K562 (cell line): ENCODE measurements around the gene RHOV. TPM values are rescaled to one million over a fixed set of nuclear protein-coding genes. Genes with fewer than 3 reads are reported as not detected.

Experiments used
- ATF1 ChIP-seq, 2 experiments: fragments of 450-650 bp in 1 of 2; IDR thresholded peaks; 2 replicates each; pipeline ENCODE4 v1.6.1; 2016; ENCODE audit warnings: missing compliant biosample characterization in 1 of 2, missing genetic modification characterization in 1 of 2
- BACH1 ChIP-seq: fragments of 200-800 bp; sonication (Bioruptor generic); IDR thresholded peaks from 2 replicates; pipeline ENCODE4 v1.6.1; 2016; ENCODE audit warnings: missing genetic modification characterization, missing compliant biosample characterization
- BMI1 ChIP-seq: fragments of 150-350 bp; IDR thresholded peaks from 2 replicates; pipeline ENCODE4 v1.6.1; 2014; ENCODE audit warnings: low read length
- CBX5 ChIP-seq: IDR thresholded peaks from 2 replicates; pipeline ENCODE4 v1.6.1; 2014; ENCODE audit warnings: low read depth, borderline replicate concordance
- CREM ChIP-seq: IDR thresholded peaks from 2 replicates; pipeline ENCODE4 v1.6.1; 2014; ENCODE audit warnings: antibody characterized with exemption, low read depth
- CTCF ChIP-seq, 3 experiments: IDR thresholded peaks in 2 of 3; conservative IDR thresholded peaks in 1 of 3; 2 replicates each; pipeline ENCODE4 v1.5.1; 2011 to 2012; ENCODE audit warnings: low read length in 3 of 3, mild to moderate bottlenecking in 3 of 3, control low read depth in 2 of 3, improper control_type of control experiment in 1 of 3, inconsistent platforms in 1 of 3, low read depth in 1 of 3, mixed read lengths in 1 of 3, moderate library complexity in 1 of 3; ENCODE audit not compliant: insufficient read depth in 2 of 3
- ESRRA ChIP-seq: fragments of 450-650 bp; IDR thresholded peaks from 2 replicates; pipeline ENCODE4 v1.6.1; 2014; ENCODE audit warnings: low read depth, mild to moderate bottlenecking, moderate library complexity, borderline replicate concordance
- FOXK1 ChIP-seq: sonication (generic); formaldehyde crosslinking; IDR thresholded peaks from 2 replicates; pipeline ENCODE4 v1.8.0; 2022; ENCODE audit warnings: missing genetic modification reagents, mild to moderate bottlenecking, borderline replicate concordance
- HNRNPL ChIP-seq: fragments of 200-400 bp; formaldehyde crosslinking; IDR thresholded peaks from 2 replicates; pipeline ENCODE4 v1.6.1; 2017; ENCODE audit warnings: low read depth, mild to moderate bottlenecking, low read length
- JUND ChIP-seq, 2 experiments: IDR thresholded peaks; 2 replicates in 1 of 2; 3 replicates in 1 of 2; pipeline ENCODE4 v1.6.1; 2011; ENCODE audit warnings: borderline replicate concordance in 2 of 2, low read depth in 2 of 2, low read length in 2 of 2, improper control_type of control experiment in 1 of 2, missing biosample characterization in 1 of 2, missing genetic modification characterization in 1 of 2, missing genetic modification reagents in 1 of 2
- KLF10 ChIP-seq: fragments of 250-450 bp; sonication (Bioruptor Pico); IDR thresholded peaks from 2 replicates; pipeline ENCODE4 v1.6.1; 2021; ENCODE audit warnings: matching md5 sums
- MBD1 ChIP-seq: fragments of 250-450 bp; sonication (Bioruptor Pico); IDR thresholded peaks from 2 replicates; pipeline ENCODE4 v1.8.0; 2022; ENCODE audit warnings: inconsistent platforms
- NCOR1 ChIP-seq: fragments of 450-650 bp; IDR thresholded peaks from 2 replicates; pipeline ENCODE4 v1.6.1; 2016; ENCODE audit warnings: mild to moderate bottlenecking, moderate library complexity
- RBFOX2 ChIP-seq: fragments of 200-400 bp; formaldehyde crosslinking; IDR thresholded peaks from 2 replicates; pipeline ENCODE4 v1.6.1; 2017; ENCODE audit warnings: low read depth, mild to moderate bottlenecking, low read length, moderate library complexity
- RHOXF2B ChIP-seq: fragments of 250-450 bp; sonication (Bioruptor Pico); conservative IDR thresholded peaks from 2 replicates; pipeline ENCODE4 v1.5.1; 2021
- RUNX1 ChIP-seq: sonication (generic); IDR thresholded peaks from 2 replicates; pipeline ENCODE4 v1.6.1; 2016; ENCODE audit warnings: antibody characterized with exemption, low read depth
- ZBTB12 ChIP-seq: fragments of 250-450 bp; sonication (Bioruptor Pico); IDR thresholded peaks from 2 replicates; pipeline ENCODE4 v1.4.0; 2020
- ZBTB43 ChIP-seq: sonication (generic); formaldehyde crosslinking; IDR thresholded peaks from 2 replicates; pipeline ENCODE4 v1.8.0; 2023; ENCODE audit warnings: mild to moderate bottlenecking, missing genetic modification reagents
- ZEB2 ChIP-seq: fragments of 450-650 bp; IDR thresholded peaks from 2 replicates; pipeline ENCODE4 v1.6.1; 2016
- ZFX ChIP-seq: sonication (generic); formaldehyde crosslinking; IDR thresholded peaks from 2 replicates; pipeline ENCODE4 v1.8.0; 2022; ENCODE audit warnings: mild to moderate bottlenecking, missing genetic modification reagents, moderate library complexity
- ZNF316 ChIP-seq: fragments of 450-650 bp; IDR thresholded peaks from 2 replicates; pipeline ENCODE4 v1.6.1; 2016
- polyA plus RNA-seq, 8 experiments: library from polyadenylated mRNA; depleted of rRNA in 4 of 8; stranded (reverse) in 5 of 8; unstranded in 3 of 8; fragments of >200 nt; fragmentation: Nextera tagmentation in 2 of 8; fragmentation: Illumina TruSeq in 1 of 8; extraction: Ambion mirVana in 2 of 8; extraction: Trizol in 1 of 8; gene quantifications; 2 replicates each; pipeline versions ENCODE4 v1.2.1 to v1.2.3, GENCODE V29; 2011 to 2014; ENCODE audit warnings: inconsistent platforms in 1 of 8, missing spikeins in 1 of 8
- total RNA-seq, 7 experiments: library from RNA; depleted of rRNA in 6 of 7; stranded (reverse); fragments of >200 nt in 6 of 7; fragmentation: Illumina TruSeq in 2 of 7; extraction: Trizol in 2 of 7; gene quantifications; 2 replicates each; pipeline versions ENCODE4 v1.2.1 to v1.2.3, GENCODE V29; 2011 to 2021; ENCODE audit warnings: low replicate concordance in 1 of 7

RHOV gene
- total and polyA plus RNA-seq, 9 of the 15 experiments (the other 6 are each of a cell fraction or from before 2014, with no cell fraction given) = 0.08 to 2.0 (median 1.1) TPM

- peak; percentile 67 for TF ChIP-seq ZFX (CRISPR knock-in tag)
- no peak for TF ChIP-seq RUNX1
- TF ChIP-seq BMI1 = no peak
- TF ChIP-seq KLF10 (CRISPR knock-in tag) = no peak
- TF ChIP-seq ESRRA = peak; percentile 48; the same call in 1 of the 2 replicates
- peak; percentile 17 for TF ChIP-seq CREM
- no peak for TF ChIP-seq BACH1 (tag)
- peak; percentile 70 for TF ChIP-seq ZNF316
- TF ChIP-seq MBD1 (CRISPR knock-in tag) = no peak
- peak; percentile 33; the same call in 1 of the 2 replicates for TF ChIP-seq JUND (IDR thresholded peaks at IDR 0.05; ENCODE audit: borderline replicate concordance, low read depth, low read length)
- TF ChIP-seq JUND (tag; IDR thresholded peaks at IDR 0.05; ENCODE audit: borderline replicate concordance, low read depth, low read length) = no peak; the same call in 2 of the 3 replicates
- TF ChIP-seq FOXK1 = no peak
- TF ChIP-seq ZBTB12 (CRISPR knock-in tag) = no peak
- TF ChIP-seq NCOR1 = no peak
- TF ChIP-seq RBFOX2 = peak; percentile 63
- TF ChIP-seq CTCF (IDR thresholded peaks at IDR 0.05 in 2 of 3, conservative IDR thresholded peaks at IDR 0.05 in 1 of 3; ENCODE audit: insufficient read depth in 2 of 3, low read depth in 1 of 3, low read length in 3 of 3) = peak; percentile 87 to 96 (median 95)
- 0 out of 2 replicates have a peak, but pooled peaks have one; percentile 44 for TF ChIP-seq RHOXF2B (CRISPR knock-in tag)
- no peak for TF ChIP-seq ZEB2
- TF ChIP-seq HNRNPL = peak; percentile 89
- no peak for TF ChIP-seq CBX5
- no peak for TF ChIP-seq ZBTB43
- no peak for TF ChIP-seq ATF1 (CRISPR knock-in tag; IDR thresholded peaks at IDR 0.05)
- peak; percentile 25; the same call in 1 of the 2 replicates for TF ChIP-seq ATF1 (tag; IDR thresholded peaks at IDR 0.05)
Measured at GRCh38 chr15:40906091-40906990, 32.3 kb upstream of the RHOV start (continued).
